Smooth muscle cell (in vitro differentiated cells): Measurements from ENCODE around the gene ADIPOR2. TPM values are rescaled to one million over a fixed set of nuclear protein-coding genes. Genes with fewer than 3 reads are reported as not detected.

Experiments
- DNase-seq: peaks from one replicate; lab custom pipeline; 2025; ENCODE audit not compliant: unreplicated experiment; lab: John Stamatoyannopoulos, UW
- H2AFZ ChIP-seq: fragments of 200-600 bp; sonication (generic); 2 replicates; pipeline ENCODE4 v1.6.0; 2016; ENCODE audit warnings: antibody characterized with exemption, low read depth, mild to moderate bottlenecking
- H3F3A ChIP-seq: fragments of 200-600 bp; sonication (generic); 2 replicates; pipeline ENCODE4 v1.6.0; 2017; ENCODE audit warnings: antibody characterized with exemption, low read depth
- H3K27ac ChIP-seq: fragments of 200-600 bp; sonication (generic); 2 replicates; pipeline ENCODE4 v1.5.1; 2016; ENCODE audit warnings: low read depth, mild to moderate bottlenecking
- H3K27me3 ChIP-seq: fragments of 200-600 bp; sonication (generic); 2 replicates; pipeline ENCODE4 v1.6.1; 2016; ENCODE audit warnings: low read depth, mild to moderate bottlenecking
- H3K36me3 ChIP-seq: fragments of 200-600 bp; sonication (generic); 2 replicates; pipeline ENCODE4 v1.5.1; 2016; ENCODE audit warnings: low read depth
- H3K4me1 ChIP-seq: fragments of 200-600 bp; sonication (generic); 2 replicates; pipeline ENCODE4 v1.5.1; 2016; ENCODE audit warnings: low read depth
- H3K4me2 ChIP-seq: fragments of 200-600 bp; sonication (generic); 2 replicates; pipeline ENCODE4 v1.6.0; 2016; ENCODE audit warnings: mild to moderate bottlenecking
- H3K4me3 ChIP-seq: fragments of 200-600 bp; sonication (generic); 2 replicates; pipeline ENCODE4 v1.5.1; 2016; ENCODE audit warnings: mild to moderate bottlenecking
- H3K79me2 ChIP-seq: fragments of 200-600 bp; sonication (generic); 2 replicates; pipeline ENCODE4 v1.6.0; 2016; ENCODE audit warnings: low read depth, mild to moderate bottlenecking
- H3K9ac ChIP-seq: fragments of 200-600 bp; sonication (generic); 2 replicates; pipeline ENCODE4 v1.6.0; 2016; ENCODE audit warnings: low read depth
- H3K9me3 ChIP-seq: fragments of 200-600 bp; sonication (generic); replicated peaks from 2 replicates; pipeline ENCODE4 v1.5.1; 2016; ENCODE audit warnings: low read depth
- H4K20me1 ChIP-seq: fragments of 200-600 bp; sonication (generic); 2 replicates; pipeline ENCODE4 v1.6.0; 2016; ENCODE audit warnings: low read depth
- CTCF ChIP-seq: fragments of 200-600 bp; sonication (generic); IDR thresholded peaks from 2 replicates; pipeline ENCODE4 v1.5.1; 2017; ENCODE audit warnings: borderline replicate concordance, mild to moderate bottlenecking, antibody characterized with exemption; ENCODE audit not compliant: insufficient read depth, poor library complexity, severe bottlenecking
- WGBS: methylation state at CpG from one replicate; pipeline ENCODE4 v1.1.7; 2016; ENCODE audit warnings: low lambda C conversion rate; 5-methylcytosine and 5-hydroxymethylcytosine counted together
- polyA plus RNA-seq: library from polyadenylated mRNA; unstranded; fragments of >200 nt; fragmentation: Nextera tagmentation; extraction: Ambion mirVana; gene quantifications from 2 replicates; pipeline ENCODE4 v1.2.1, GENCODE V29; 2016
- total RNA-seq: library from RNA; depleted of rRNA; stranded (reverse); fragments of >200 nt; gene quantifications from 2 replicates; pipeline ENCODE4 v1.2.3, GENCODE V29; 2014

The ADIPOR2 gene
- total and polyA plus RNA-seq, 2 experiments from 2014 or later, result 7.0 to 34.1 TPM

GRCh38 chr12:1703771-1704722 lies 13.2 kb downstream of the ADIPOR2 start:
- Histone ChIP-seq H3K4me3 (no peak overlapping the region), H3F3A (no peaks in the 10 kb centered on the region), H3K79me2 (peaks cover 98% of the 10 kb centered on the region), H3K36me3 (no peaks in the 10 kb centered on the region), H3K27me3 (no peaks in the 10 kb centered on the region), H2AFZ (no peak overlapping the region), H3K4me2 (no peak overlapping the region), H3K4me1 (no peaks in the 10 kb centered on the region), H3K27ac (no peak overlapping the region), H4K20me1 (peaks cover 100% of the 10 kb centered on the region), H3K9me3 (no peaks in the 10 kb centered on the region), H3K9ac (no peak overlapping the region)
- no peak for DNase-seq
- WGBS, result 87% methylated on average over 3 of the region's 3 CpGs
- no peak for TF ChIP-seq CTCF

- Histone ChIP-seq H3K79me2 (peaks cover 98% of the 10 kb centered on the region), H3K4me1 (no peaks in the 10 kb centered on the region), H3F3A (no peaks in the 10 kb centered on the region), H3K36me3 (no peaks in the 10 kb centered on the region), H3K27ac (no peak overlapping the region), H3K4me2 (no peak overlapping the region), H4K20me1 (peaks cover 100% of the 10 kb centered on the region), H3K9me3 (no peaks in the 10 kb centered on the region), H2AFZ (no peak overlapping the region), H3K27me3 (no peaks in the 10 kb centered on the region), H3K9ac (no peak overlapping the region), H3K4me3 (no peak overlapping the region)
- WGBS, result 97% methylated on average over 3 of the region's 3 CpGs
- TF ChIP-seq CTCF, result no peak
- no peak for DNase-seq
Observed at GRCh38 chr12:1705774-1706631, 15.1 kb downstream of the ADIPOR2 start.

- H3F3A ChIP-seq, result no peaks in the 10 kb centered on the region
- H3K27ac ChIP-seq, result no peak overlapping the region
- no peak overlapping the region for H3K4me2 ChIP-seq
- no peaks in the 10 kb centered on the region for H3K9me3 ChIP-seq
- H3K79me2 ChIP-seq, result peaks cover 98% of the 10 kb centered on the region
- H2AFZ ChIP-seq, result no peak overlapping the region
- DNase-seq, result no peak
- WGBS, result 76% methylated on average over 1 of the region's 1 CpG
- no peaks in the 10 kb centered on the region for H3K27me3 ChIP-seq
- no peaks in the 10 kb centered on the region for H3K36me3 ChIP-seq
- no peak overlapping the region for H3K9ac ChIP-seq
- H4K20me1 ChIP-seq, result peaks cover 100% of the 10 kb centered on the region
- H3K4me3 ChIP-seq, result no peak overlapping the region
- H3K4me1 ChIP-seq, result no peaks in the 10 kb centered on the region
- TF ChIP-seq CTCF, result no peak
Observed at GRCh38 chr12:1706632-1706980, 15.7 kb downstream of the ADIPOR2 start.
